K562 (cell line): ENCODE results near the gene LSM14B. TPM values are rescaled to one million over a fixed set of nuclear protein-coding genes. Genes with fewer than 3 reads are reported as not detected.

ENCODE experiments used
- ATF7 ChIP-seq: fragments of 450-650 bp; IDR thresholded peaks from 2 replicates; pipeline ENCODE4 v1.7.1; 2014; ENCODE audit warnings: mild to moderate bottlenecking, moderate library complexity
- GABPA ChIP-seq: fragments of 200-800 bp; sonication (Bioruptor generic); conservative IDR thresholded peaks from 2 replicates; pipeline ENCODE4 v1.6.1; 2016; ENCODE audit warnings: low read depth, missing genetic modification characterization, missing compliant biosample characterization
- GATA2 ChIP-seq: sonication (generic); formaldehyde crosslinking; IDR thresholded peaks from 2 replicates; pipeline ENCODE4 v1.4.0; 2020; ENCODE audit warnings: mild to moderate bottlenecking, missing genetic modification reagents
- HDGF ChIP-seq: fragments of 450-650 bp; IDR thresholded peaks from 2 replicates; pipeline ENCODE4 v1.6.1; 2016
- KLF1 ChIP-seq: fragments of 450-650 bp; IDR thresholded peaks from 2 replicates; pipeline ENCODE4 v1.6.1; 2016; ENCODE audit warnings: missing genetic modification characterization, missing compliant biosample characterization
- MAZ ChIP-seq, 2 experiments: fragments of 450-650 bp in 1 of 2; sonication (generic) in 1 of 2; formaldehyde crosslinking; IDR thresholded peaks in 1 of 2; conservative IDR thresholded peaks in 1 of 2; 2 replicates each; pipeline versions ENCODE4 v1.4.0 to v1.5.0; 2020; ENCODE audit warnings: mild to moderate bottlenecking in 1 of 2, missing genetic modification reagents in 1 of 2
- MYNN ChIP-seq, 2 experiments: sonication (generic); formaldehyde crosslinking in 1 of 2; IDR thresholded peaks; 2 replicates each; pipeline versions ENCODE4 v1.5.0 to v1.6.1; 2016 to 2020; ENCODE audit warnings: antibody characterized with exemption in 1 of 2, missing genetic modification reagents in 1 of 2
- NFYB ChIP-seq: IDR thresholded peaks from 2 replicates; pipeline ENCODE4 v1.6.1; 2011; ENCODE audit warnings: mild to moderate bottlenecking, moderate library complexity; ENCODE audit not compliant: insufficient read length; ENCODE audit errors: extremely low read depth
- PHB ChIP-seq: fragments of 250-450 bp; sonication (Bioruptor Pico); IDR thresholded peaks from 2 replicates; pipeline ENCODE4 v1.5.0; 2021
- TBL1XR1 ChIP-seq, 2 experiments: IDR thresholded peaks; 2 replicates each; pipeline ENCODE4 v1.6.1; 2012; ENCODE audit warnings: improper control_type of control experiment in 2 of 2, low read length in 2 of 2, mild to moderate bottlenecking in 1 of 2
- TGIF2 ChIP-seq: sonication (generic); formaldehyde crosslinking; IDR thresholded peaks from 2 replicates; pipeline ENCODE4 v1.8.1; 2022; ENCODE audit warnings: mild to moderate bottlenecking, missing genetic modification reagents, moderate library complexity
- ZNF143 ChIP-seq: sonication (generic); formaldehyde crosslinking; IDR thresholded peaks from 2 replicates; pipeline ENCODE4 v1.9.0; 2022; ENCODE audit warnings: mild to moderate bottlenecking, missing genetic modification reagents
- ZNF253 ChIP-seq: fragments of 250-450 bp; sonication (Bioruptor Pico); conservative IDR thresholded peaks from 2 replicates; pipeline ENCODE4 v1.6.1; 2021; ENCODE audit warnings: mild to moderate bottlenecking
- polyA plus RNA-seq, 8 experiments: library from polyadenylated mRNA; depleted of rRNA in 4 of 8; stranded (reverse) in 5 of 8; unstranded in 3 of 8; fragments of >200 nt; fragmentation: Nextera tagmentation in 2 of 8; fragmentation: Illumina TruSeq in 1 of 8; extraction: Ambion mirVana in 2 of 8; extraction: Trizol in 1 of 8; gene quantifications; 2 replicates each; pipeline versions ENCODE4 v1.2.1 to v1.2.3, GENCODE V29; 2011 to 2014; ENCODE audit warnings: inconsistent platforms in 1 of 8, missing spikeins in 1 of 8
- total RNA-seq, 7 experiments: library from RNA; depleted of rRNA in 6 of 7; stranded (reverse); fragments of >200 nt in 6 of 7; fragmentation: Illumina TruSeq in 2 of 7; extraction: Trizol in 2 of 7; gene quantifications; 2 replicates each; pipeline versions ENCODE4 v1.2.1 to v1.2.3, GENCODE V29; 2011 to 2021; ENCODE audit warnings: low replicate concordance in 1 of 7
- TF ChIP-seq, protein P1 (sequence below): fragments of 450-650 bp; IDR thresholded peaks from 2 replicates; pipeline ENCODE4 v1.6.1; 2018; ENCODE audit not compliant: partially characterized antibody
- TF ChIP-seq, protein P2 (sequence below): fragments of 250-450 bp; sonication (Bioruptor Pico); IDR thresholded peaks from 2 replicates; pipeline ENCODE4 v1.4.0; 2020; ENCODE audit warnings: borderline replicate concordance
- TF ChIP-seq, protein P3 (sequence below): fragments of 250-450 bp; sonication (Bioruptor Pico); IDR thresholded peaks from 2 replicates; pipeline ENCODE4 v1.4.0; 2020; ENCODE audit warnings: mild to moderate bottlenecking, moderate library complexity, borderline replicate concordance
- TF ChIP-seq, protein P4 (sequence below): fragments of 450-650 bp; conservative IDR thresholded peaks from 2 replicates; pipeline ENCODE4 v1.6.1; 2016; ENCODE audit warnings: missing genetic modification characterization, low read depth, mild to moderate bottlenecking, missing compliant biosample characterization, moderate library complexity

LSM14B gene
- total and polyA plus RNA-seq, 9 of the 15 experiments (the other 6 are each of a cell fraction or from before 2014, with no cell fraction given), result 0.66 to 36.0 (median 20.2) TPM

DNA sequence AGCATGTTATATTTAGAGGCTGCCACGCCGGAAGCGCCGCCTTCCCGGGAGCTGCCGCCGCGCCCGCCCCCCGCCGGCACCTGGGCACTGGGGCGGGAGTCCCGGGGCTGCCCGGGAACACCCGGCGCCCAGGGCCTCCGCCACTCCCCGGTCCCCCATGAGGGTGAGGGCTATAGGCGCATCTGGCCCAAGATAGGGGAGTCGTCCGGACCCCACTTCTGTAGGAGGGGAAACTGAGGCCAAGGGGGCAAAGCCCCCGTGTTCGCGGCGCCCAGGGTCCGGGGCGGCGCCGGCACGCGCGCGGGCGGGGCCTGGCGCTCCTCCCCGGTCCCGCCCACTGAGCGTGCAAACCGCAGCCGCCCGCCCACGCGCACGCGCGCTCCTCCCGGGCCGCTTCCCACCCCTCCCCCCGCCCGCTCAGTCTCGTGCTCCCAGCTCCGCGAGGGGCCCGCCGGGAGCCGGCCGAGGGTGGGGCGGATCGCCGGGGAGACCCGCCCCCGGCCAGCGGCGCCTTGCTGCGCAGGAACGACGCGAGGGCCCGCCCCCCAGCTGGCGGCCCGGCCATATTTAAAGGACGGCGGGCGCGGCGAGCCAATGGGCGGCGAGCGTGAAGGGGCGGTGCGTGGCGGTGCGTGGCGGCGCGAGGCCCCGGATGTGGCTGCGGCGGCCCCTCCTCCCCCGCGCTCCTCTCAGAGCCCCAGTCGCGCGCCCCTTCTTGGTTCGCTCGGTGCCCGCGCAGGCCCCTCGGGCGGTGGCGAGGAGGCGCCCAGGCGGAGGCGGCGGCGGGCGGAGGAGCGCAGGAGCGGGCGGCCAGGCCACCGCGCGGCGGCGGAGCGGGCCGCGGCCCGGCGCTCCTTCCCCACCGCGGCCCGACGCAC lies at the start of gene LSM14B (continued):
- TF ChIP-seq MYNN (IDR thresholded peaks at IDR 0.05) (peak; percentile 45; the same call in 1 of the 2 replicates), MYNN (CRISPR knock-in tag; IDR thresholded peaks at IDR 0.05) (no peak), ATF7 (peak; percentile 65; the same call in 1 of the 2 replicates), ZNF253 (CRISPR knock-in tag) (no peak), MAZ (CRISPR knock-in tag; conservative IDR thresholded peaks at IDR 0.05 in 1 of 2, IDR thresholded peaks at IDR 0.05 in 1 of 2) (peak; percentile 61 to 97), TBL1XR1 (IDR thresholded peaks at IDR 0.05; ENCODE audit: low read length in 2 of 2) (peak in 1 of 2 experiments; percentile 12; a peak in 1 of 4 replicates), KLF1 (tag) (peak; percentile 68; the same call in 1 of the 2 replicates), GABPA (tag) (peak; percentile 70), GATA2 (no peak), NFYB (peak; percentile 59), ZNF143 (CRISPR knock-in tag) (0 out of 2 replicates have a peak, but pooled peaks have one; percentile 37), PHB (CRISPR knock-in tag) (no peak), TGIF2 (0 out of 2 replicates have a peak, but pooled peaks have one; percentile 12), HDGF (no peak)
- TF ChIP-seq, protein P1, sequence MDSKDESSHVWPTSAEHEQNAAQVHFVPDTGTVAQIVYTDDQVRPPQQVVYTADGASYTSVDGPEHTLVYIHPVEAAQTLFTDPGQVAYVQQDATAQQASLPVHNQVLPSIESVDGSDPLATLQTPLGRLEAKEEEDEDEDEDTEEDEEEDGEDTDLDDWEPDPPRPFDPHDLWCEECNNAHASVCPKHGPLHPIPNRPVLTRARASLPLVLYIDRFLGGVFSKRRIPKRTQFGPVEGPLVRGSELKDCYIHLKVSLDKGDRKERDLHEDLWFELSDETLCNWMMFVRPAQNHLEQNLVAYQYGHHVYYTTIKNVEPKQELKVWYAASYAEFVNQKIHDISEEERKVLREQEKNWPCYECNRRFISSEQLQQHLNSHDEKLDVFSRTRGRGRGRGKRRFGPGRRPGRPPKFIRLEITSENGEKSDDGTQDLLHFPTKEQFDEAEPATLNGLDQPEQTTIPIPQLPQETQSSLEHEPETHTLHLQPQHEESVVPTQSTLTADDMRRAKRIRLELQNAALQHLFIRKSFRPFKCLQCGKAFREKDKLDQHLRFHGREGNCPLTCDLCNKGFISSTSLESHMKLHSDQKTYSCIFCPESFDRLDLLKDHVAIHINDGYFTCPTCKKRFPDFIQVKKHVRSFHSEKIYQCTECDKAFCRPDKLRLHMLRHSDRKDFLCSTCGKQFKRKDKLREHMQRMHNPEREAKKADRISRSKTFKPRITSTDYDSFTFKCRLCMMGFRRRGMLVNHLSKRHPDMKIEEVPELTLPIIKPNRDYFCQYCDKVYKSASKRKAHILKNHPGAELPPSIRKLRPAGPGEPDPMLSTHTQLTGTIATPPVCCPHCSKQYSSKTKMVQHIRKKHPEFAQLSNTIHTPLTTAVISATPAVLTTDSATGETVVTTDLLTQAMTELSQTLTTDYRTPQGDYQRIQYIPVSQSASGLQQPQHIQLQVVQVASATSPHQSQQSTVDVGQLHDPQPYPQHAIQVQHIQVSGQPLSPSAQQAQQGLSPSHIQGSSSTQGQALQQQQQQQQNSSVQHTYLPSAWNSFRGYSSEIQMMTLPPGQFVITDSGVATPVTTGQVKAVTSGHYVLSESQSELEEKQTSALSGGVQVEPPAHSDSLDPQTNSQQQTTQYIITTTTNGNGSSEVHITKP, result no peak
- TF ChIP-seq, protein P2, sequence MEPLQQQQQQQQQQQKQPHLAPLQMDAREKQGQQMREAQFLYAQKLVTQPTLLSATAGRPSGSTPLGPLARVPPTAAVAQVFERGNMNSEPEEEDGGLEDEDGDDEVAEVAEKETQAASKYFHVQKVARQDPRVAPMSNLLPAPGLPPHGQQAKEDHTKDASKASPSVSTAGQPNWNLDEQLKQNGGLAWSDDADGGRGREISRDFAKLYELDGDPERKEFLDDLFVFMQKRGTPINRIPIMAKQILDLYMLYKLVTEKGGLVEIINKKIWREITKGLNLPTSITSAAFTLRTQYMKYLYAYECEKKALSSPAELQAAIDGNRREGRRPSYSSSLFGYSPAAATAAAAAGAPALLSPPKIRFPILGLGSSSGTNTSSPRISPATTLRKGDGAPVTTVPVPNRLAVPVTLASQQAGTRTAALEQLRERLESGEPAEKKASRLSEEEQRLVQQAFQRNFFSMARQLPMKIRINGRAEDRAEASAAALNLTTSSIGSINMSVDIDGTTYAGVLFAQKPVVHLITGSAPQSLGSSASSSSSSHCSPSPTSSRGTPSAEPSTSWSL (CRISPR knock-in tag), result no peak
- TF ChIP-seq, protein P3, sequence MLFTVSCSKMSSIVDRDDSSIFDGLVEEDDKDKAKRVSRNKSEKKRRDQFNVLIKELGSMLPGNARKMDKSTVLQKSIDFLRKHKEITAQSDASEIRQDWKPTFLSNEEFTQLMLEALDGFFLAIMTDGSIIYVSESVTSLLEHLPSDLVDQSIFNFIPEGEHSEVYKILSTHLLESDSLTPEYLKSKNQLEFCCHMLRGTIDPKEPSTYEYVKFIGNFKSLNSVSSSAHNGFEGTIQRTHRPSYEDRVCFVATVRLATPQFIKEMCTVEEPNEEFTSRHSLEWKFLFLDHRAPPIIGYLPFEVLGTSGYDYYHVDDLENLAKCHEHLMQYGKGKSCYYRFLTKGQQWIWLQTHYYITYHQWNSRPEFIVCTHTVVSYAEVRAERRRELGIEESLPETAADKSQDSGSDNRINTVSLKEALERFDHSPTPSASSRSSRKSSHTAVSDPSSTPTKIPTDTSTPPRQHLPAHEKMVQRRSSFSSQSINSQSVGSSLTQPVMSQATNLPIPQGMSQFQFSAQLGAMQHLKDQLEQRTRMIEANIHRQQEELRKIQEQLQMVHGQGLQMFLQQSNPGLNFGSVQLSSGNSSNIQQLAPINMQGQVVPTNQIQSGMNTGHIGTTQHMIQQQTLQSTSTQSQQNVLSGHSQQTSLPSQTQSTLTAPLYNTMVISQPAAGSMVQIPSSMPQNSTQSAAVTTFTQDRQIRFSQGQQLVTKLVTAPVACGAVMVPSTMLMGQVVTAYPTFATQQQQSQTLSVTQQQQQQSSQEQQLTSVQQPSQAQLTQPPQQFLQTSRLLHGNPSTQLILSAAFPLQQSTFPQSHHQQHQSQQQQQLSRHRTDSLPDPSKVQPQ (CRISPR knock-in tag), result no peak
- TF ChIP-seq, protein P4, sequence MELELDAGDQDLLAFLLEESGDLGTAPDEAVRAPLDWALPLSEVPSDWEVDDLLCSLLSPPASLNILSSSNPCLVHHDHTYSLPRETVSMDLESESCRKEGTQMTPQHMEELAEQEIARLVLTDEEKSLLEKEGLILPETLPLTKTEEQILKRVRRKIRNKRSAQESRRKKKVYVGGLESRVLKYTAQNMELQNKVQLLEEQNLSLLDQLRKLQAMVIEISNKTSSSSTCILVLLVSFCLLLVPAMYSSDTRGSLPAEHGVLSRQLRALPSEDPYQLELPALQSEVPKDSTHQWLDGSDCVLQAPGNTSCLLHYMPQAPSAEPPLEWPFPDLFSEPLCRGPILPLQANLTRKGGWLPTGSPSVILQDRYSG (tag), result no peak
